HG02798 (cell line): ENCODE measurements around the gene TMEM250.

Source experiments
- ATAC-seq: cut with Tn5 transposase; IDR thresholded peaks from one replicate; pipeline ENCODE4 v1.9.1; 2021; ENCODE audit warnings: mild to moderate bottlenecking; ENCODE audit not compliant: unreplicated experiment, poor library complexity

The TMEM250 gene

DNA sequence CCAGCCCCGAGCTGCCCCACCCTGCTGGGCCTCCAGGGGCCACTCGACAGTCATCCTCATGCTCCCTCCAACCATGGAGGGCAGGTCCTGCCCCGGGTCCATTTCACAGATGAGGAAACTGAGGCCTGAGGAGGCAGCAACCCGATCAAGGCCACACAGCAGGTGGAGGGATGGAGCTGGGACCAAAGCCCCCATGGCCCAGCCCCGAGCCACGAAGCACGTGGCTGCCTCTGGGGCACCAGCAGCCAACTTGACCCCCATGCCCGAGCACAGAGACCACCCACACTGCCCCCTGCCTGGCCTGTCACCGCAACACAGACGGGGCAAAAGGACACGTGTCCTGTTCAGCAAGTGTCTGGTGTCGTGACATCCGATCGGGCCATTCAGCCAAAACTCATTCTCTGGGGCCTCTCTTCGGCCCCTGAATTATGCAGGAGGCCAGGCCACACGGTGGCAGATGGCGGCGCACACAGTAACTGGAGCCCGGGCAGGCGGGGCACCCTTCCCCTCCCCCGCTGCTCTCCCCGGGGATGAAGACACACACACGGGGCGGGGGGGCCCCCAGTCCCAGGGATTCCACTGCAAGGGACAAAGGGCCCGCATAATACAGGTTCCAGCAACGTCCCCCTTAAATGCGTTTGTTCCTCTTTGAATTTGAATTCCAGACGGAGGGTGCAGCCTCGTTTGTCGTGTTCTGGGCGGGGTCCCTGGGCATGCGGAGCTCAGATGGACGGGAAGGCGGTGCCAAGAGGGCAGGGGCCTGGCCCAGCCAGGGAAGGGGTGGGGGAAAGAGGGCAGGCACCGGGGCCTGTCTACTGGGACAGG, 29.4 kb upstream of the TMEM250 start:
- ATAC-seq, result no peak

DNA sequence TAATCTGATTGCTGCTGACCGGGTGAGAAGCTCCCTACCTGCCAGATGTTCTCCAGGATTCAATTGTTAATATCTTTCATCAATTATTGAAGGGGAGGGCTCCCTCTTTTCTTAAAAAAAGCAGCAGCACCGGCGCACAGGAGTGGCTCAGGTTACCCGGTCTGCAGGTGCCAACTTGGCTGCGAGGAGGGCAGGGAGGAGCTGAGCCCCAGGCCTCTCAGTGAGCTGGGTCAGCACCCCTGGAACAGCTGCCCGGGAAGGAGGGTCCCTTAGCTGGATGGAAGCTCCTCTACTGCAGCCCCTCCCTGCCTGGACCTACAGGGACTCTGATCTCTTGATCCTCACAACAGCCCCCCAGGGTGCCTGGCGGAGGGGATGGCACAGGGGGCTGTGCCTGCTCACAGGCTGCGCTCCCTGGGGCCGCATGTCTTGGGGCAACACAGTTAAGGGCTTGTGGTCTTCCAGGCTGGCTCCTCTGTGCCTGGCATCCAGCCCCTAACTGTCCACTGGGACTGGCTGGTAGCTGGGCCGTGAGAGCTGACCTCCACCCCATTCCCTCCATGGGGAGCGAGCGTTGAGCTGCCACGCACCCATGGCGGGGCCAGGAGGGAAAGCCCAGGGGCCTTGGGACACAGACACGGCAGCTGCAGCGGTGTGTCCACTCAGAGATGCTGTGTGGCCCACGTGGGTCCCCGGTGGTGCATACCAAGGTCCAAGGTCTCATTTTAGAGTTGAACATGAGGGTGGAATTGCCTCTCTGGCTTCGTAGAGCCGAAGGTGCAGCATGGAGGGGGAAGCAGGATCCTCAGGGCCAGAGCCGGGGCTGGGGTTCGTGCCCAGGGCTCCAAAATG, 28.6 kb upstream of the TMEM250 start:
- ATAC-seq, result no peak

DNA sequence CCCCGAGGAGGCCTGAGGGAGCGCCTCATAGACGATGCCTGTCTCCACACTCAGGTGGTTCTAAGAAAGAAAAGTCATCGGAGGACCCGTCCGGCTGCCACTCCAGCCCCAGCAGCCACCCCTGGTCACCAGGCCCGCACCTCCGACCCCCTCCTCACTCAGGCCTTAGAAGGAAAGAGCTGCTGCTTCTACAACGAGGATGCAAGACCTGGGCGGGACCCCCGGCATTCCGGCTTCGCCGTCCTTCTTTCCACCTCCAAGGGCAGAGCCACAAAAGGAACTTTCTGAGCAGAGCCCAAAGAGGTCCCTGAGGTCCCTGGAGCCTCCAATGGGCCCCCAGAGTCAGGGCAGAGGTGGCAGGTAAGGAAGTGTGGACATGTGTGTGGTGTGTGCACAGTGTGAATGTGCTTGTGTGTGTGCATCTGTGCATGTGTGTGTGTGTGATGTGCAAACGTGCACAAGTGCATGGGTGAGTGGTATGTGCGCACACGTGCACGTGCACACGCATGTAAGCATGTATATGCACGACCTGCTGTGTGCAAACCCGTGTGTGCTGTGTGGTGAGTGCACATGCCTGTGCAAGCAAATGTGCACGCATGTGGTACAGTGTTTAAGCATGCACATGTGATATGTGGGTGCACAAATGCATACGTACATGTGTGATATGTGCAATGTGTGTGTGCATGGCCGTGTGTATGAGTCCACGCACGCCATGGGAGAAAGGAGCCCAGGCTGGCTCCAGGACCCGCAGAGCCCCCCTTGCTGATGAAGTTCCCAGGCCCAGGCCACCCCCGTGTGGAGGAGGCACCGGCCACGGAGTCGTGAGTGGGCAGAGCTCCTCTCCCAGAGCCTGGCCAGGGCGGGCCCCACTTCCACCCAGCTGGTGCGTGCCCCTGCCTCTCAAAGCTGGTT, 27.7 kb upstream of the TMEM250 start:
- ATAC-seq, result no peak

DNA sequence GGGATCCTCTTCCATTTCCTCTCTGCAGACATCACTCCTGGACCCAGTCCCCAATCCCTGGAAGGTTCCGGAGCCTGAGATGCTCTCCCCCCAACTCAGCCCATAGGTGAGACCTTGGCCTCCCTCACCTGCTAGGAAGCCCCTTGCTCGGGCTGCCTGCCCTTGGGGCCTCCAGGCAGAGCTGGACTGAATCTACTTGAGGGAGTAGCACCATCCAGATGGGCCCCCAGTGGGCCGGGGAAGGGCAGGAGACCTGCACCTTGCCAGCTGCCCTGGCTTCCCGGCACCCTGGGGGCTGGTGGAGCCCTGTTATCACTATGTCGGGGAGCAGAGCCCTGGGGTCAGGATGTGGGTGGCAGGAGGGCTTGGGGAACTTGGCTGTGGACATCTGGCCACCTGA, 26.9 kb upstream of the TMEM250 start:
- ATAC-seq, result no peak

DNA sequence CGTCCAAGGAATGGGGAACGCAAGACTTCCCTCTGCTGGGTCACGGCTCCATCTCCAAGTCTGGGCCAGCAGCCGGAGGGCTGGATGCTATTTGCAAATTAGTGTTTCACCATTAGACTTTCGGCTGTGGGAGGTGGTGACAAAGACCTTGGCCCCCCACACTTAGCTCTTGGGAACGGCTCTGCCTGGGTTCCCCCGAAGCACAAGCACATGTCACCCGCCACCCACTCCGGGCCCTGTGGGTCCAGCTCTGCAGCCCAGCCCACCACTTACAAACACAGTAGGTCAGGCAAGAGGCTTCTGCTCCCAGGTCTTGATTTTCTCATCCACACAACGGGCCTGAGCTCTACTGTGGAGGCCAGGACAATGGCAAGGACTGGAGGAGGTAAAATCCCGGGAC, 25.8 kb upstream of the TMEM250 start:
- ATAC-seq, result no peak

DNA sequence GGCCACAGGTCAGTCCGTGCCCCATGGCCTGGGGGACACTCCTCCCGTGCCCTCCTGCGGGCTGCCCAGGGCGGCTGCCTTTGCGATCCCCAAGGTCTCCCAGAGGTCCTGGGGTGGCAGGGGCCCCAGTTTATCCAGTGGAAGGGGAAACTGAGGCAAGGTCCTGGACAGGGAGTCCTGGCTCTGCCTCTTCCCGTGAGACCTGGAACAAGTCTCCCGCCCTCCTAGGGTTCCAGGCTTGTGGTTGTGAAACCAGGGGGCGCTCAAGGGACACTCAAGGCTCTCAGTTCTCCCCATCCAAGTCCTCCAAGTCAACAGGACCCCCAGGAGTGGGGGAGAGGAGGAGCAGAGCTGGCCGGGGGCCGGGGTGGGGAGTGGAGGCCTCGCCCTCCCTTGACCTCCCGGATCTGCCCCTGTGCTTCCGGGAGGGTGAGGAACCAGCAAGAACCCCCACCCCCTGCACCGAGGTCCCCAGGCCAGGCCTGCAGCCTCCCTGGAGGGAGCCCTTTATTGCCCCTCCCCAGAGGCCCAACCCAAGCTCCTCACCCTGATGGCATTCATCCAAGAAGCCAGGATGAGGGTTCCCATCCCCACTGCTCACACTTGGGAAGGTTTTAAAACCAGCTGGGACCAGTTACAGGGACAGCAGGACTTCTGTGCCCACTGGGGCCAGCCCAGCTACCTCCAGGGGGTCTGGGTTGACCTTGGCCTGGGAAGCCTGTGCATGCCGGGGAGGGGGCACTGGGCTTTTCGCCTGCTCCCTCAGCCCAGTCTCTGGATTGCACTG, 24.7 kb upstream of the TMEM250 start:
- no peak for ATAC-seq

DNA sequence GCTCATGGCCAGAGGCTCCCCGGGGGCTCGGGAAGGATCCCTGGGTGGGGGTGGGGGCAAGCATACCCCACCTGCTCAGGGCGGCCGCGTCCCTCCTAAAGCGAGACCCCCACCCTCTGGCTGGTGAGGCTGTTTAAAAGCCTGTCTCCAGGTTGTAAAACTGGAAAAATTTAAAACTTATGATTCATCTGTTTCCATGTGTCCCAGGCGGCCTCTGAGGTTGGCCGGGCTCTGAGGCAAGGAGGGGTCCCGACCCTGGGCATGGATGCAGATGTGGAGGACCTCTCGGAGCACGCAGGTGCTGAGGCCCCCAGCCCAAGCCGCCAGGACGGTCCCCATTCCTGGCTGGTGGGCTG, 24.2 kb upstream of the TMEM250 start:
- no peak for ATAC-seq

DNA sequence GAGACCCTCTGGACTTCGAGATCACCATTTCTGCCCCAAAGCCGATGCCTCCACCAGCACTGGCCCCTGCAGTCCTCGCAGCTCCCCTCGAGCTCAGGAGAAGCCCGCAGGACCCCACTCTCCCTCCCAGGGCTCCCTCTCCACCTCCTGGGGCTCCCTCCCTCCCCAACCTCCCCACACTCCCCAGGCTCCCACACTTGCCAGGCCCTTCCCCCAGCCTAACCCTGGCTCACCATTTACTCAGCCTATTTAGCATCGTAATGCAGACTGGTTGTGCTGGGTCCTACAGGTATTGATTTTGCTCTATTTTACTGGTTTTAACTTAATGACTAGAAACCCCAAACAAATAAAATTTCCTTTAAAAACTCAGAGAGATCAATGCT, 23.7 kb upstream of the TMEM250 start:
- ATAC-seq, result no peak

DNA sequence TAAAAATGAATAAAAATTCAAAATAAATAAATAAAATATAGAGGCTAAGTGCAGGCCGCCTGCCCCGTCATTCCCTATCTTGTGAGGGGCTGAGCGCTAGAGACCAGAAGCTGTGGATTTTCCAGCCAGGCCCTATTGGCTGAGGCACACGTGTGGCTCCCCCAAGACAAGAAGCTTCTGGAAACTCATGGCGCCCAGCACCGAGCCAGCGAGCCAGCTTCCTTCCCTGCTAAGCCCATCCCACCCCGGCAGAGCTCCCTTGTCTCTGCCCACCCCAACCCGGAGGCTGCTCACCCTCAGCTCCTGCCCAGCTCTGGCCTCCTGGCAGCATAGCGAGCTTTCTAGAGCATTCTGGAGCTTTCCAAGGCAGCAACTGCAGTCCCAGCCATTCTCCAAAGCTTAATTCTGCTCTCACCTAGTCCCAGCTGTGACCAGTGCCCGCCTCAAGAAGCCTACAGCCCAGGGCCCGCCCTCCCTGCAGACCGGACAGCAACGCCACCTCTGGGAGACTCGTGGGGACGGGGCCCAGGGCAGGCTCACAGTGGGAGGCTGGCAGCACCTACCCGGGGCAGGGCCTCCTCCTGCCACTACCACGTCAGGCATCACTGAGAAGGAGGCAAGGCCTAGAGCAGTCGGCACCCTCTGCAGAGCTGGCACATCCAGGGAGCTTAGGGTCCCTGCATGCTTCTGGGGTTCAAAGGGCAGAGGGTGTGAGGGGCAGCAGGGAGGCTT, 23.2 kb upstream of the TMEM250 start:
- no peak for ATAC-seq

DNA sequence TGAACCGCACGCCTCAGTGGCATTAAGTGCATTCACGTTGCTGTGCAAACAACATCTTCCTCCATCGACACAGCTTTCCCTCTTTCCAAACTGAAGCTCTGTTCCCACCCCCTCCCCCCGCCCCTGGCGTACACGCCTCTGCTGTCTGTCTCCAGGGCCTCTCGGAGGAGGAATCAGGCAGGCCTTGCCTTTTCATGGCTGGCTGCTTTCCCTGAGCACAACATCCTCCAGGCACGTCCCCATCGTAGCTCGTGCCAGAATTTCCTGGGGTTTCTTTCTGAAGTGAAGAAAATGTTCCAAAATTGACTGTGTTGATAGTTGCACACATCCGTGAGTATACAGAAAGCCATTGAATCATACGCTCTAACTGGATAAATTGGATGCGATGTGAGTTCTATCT, 22.3 kb upstream of the TMEM250 start:
- no peak for ATAC-seq

DNA sequence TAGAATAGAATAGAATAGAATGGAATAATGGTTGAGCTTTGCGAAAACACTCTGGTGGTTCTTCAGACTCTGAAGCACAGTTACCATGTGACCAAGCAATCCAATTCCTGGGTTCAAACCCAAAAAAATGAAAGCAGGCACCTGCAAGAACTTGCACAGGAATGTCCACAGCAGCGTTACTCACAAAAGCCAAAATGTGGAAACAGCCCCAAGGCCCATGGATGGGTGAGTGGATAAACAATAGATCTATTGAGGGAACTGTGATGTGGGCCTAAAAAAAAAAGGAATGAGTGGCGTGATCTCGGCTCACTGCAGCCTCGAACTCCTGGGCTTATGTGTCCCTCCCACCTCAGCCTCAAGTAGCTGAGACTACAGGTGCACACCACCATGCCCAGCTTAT, 21.4 kb upstream of the TMEM250 start:
- ATAC-seq, result no peak

DNA sequence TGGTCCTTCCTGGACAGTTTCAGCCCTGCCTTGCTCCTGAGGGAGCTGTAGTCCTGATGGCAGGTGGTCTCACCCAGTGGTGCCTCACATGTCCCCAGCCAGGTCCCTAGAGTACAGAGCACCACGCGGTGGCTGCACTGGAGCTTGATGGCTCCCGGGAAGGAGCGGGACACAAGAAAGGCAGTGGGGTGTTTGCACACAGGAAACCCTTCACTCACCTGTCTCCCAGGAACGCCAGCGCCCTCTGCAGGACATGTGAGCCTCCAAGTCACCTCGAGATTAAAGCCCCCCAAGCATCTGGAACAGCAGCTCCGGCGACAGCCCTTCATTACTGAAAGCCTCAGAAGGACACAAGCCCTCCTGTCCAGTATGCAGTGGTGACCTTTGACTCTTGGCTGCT, 19.9 kb upstream of the TMEM250 start:
- ATAC-seq, result no peak

DNA sequence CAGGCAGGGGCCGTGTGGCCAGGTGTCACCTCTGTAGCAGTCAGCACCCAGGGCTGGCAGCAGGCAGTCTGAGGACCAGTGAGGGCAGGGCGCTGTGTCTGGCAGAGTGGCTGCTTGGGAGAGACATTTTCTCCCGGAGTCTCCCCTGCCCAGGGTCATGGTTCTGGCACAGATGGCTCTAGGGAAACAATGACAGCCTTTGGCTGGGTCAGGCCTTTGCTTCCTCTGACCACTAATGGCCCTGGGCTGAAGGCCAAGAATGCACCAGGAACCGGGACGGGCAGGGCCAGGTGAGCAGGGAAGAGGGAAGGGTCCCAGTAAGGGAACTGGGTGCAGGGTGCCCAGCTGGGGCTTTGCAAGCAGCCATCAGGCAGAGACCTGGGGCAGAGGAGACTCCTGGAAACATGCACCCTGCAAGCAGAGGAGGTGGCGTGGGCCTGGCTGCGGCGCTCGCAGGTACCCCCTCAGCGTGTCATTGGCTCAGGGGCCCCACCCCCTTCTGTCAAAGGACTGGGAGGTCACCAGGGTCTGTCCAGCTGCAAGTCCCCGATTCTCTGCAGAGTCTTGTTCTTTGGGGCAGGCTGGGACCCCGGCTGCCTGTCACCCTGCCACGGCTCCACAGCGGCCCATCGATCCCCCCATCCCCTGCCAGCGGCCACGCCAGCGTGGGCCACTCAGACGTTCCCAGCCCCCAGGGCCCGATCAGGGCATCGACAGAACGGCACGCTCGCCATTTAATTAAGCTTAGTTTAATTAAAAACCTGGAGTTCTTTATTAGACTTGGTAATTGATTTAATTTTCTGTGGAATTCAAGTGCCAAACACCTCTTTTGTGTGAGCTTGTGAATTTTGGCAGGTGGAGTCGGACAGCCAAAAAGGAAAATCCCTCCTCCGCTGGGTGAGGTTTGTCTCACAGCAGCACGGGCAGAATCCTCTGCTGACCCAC, 18.9 kb upstream of the TMEM250 start:
- ATAC-seq, result no peak

DNA sequence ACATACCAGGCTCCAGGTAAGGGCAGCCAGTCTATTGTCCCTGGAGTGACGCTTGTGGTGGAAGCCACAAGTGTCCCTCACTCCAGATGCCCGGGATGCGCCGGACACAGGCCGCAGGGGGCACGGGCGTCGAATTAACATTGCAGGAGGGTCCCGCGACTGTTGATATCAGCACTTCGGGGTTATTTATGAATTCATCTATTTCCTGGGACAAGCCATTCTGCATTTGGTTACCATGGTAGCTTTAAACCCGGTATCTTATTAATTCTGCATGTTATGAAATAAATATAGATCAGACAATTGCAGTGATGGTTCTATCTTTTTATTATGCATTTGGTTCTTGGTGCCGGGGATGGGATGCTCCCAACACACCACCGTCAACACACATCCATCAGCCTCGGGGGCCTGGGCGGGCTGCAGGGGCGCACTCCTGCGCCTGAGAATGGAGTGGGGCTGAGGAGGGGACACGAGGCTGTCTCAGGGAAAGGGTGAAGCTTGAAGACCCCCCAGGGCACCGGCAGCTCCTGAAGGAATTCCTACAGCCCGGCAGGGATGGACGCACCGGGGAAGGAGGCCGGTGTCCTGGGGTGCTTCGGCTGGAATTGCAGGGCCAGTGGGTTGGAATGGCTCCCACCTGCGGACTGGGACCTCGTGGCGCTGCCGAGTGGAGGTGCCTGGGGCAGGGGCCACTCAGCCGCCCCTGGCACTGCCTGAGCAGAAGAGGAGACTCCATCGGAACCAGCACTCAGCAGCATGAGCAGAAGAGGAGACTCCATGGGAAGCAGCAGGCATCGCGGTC, 17.7 kb upstream of the TMEM250 start:
- no peak for ATAC-seq

DNA sequence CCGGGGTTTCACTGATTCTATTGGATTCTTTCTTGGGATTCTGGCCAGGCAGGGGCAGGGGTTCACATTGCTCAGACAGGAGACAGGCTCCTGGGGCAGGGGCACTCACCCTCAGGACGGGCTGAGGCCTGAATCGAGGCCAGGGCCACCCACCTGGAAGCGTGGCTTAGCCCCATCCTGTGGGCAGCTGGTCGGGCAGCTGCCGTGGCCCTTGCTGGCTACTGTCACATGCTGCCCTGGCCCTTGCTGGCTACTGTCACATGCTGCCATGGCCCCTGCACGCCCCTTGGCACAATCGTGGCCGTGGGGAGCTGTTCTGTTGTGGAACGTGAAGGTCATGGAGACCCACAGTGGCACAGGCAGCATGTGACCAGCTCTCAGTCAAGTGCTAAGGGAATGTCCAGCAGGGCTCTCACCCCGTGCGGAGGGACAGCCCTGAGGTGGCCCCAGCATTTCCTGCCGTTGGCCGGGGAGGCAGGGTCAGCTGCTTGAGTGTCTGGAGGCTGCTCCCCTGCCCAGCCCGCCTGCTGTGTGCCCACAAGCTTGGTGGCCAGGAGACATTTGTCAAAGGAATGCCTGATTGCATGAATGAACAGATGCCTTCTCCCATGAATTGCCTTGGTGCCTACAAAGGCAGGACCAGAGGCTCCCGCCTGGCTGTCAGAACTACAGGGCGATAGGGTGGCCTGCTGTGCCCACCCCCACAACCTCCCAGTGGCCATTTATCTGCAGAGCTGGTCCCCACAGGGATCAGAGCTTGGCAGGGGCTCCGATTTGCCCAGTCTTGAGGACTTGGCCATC, 16.9 kb upstream of the TMEM250 start:
- no peak for ATAC-seq

DNA sequence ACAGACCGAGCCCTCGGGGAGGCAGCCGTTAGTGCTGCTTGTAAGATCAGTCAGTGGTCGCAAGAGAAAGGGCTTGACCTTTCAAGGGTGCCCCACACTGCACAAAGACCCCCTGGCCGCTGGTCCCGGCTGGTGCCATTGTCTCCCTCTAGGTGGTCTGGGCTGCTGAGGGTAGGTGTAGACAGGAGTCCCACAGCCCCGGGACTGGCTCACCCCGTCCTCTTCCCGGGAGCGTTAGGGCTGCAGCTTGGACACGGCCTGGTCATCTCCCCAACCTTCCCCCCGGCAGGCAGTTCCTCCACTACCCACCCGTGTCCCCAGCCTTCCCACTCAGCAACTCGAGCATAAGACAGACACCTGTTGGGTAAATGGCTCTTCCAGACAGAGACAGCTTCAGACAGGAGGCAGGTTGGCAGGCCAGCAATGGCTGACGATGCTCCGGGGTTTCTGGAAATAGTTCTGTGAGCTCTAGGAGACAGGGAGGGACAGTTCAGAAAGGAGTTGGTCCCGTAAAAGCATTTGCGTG, 15.3 kb upstream of the TMEM250 start:
- no peak for ATAC-seq
